ENCODE data around the gene ARHGAP40. TPM values are rescaled to one million over a fixed set of nuclear protein-coding genes. Genes with fewer than 3 reads are reported as not detected.

Gene ARHGAP40
- total and polyA plus RNA-seq, 2 donors (not counting 3 experiments of a cell fraction or from before 2014, with no cell fraction given), result 0.18 to 0.20 TPM

DNA sequence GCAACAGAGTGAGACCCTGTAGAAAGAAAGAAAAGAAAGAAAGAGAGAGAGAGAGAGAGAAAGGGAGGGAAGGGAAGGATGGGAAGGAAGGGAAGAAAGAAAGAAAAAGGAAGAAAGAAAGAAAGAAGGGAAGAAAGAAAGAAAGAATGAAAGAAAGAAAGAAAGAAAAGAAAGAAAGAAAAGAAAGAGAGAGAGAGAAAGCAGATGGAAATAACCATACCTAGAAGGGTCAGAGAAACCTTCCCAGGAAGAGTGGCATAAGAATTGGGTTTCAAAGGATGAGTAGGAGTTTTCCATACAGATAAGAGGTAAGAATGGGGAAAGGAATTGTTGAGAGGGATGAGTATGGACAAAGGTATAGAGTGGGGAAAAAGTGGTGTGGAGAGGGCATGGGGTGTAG is 68.1 kb downstream of the ARHGAP40 start:
- dilution Hi-C loops (cut with MboI; ENCODE audit: extremely low pct_ligation_motif_present, low sequenced_read_pairs), result no loop called here
- ChIA-PET CTCF (no interaction called here), POLR2A (no interaction called here)
- H3K4me1 ChIP-seq (ENCODE audit: control insufficient read depth, extremely low read depth, insufficient read depth, low read length), result peaks cover 11% of the 10 kb centered on the region
- no peak overlapping the region for H3K27ac ChIP-seq (ENCODE audit: insufficient read depth, low read depth, low read length)
- no peaks in the 10 kb centered on the region for H3K9me3 ChIP-seq (replicated peaks; ENCODE audit: control insufficient read depth, insufficient read depth, low read length)
- no peak for TF ChIP-seq EZH2 (IDR thresholded peaks at IDR 0.05; ENCODE audit: borderline replicate concordance, low read depth, low read length, severe bottlenecking)
- TF ChIP-seq JUN (IDR thresholded peaks at IDR 0.05; ENCODE audit: borderline replicate concordance, insufficient read depth, insufficient read length, low read depth), result no peak
- TF ChIP-seq, protein P1, sequence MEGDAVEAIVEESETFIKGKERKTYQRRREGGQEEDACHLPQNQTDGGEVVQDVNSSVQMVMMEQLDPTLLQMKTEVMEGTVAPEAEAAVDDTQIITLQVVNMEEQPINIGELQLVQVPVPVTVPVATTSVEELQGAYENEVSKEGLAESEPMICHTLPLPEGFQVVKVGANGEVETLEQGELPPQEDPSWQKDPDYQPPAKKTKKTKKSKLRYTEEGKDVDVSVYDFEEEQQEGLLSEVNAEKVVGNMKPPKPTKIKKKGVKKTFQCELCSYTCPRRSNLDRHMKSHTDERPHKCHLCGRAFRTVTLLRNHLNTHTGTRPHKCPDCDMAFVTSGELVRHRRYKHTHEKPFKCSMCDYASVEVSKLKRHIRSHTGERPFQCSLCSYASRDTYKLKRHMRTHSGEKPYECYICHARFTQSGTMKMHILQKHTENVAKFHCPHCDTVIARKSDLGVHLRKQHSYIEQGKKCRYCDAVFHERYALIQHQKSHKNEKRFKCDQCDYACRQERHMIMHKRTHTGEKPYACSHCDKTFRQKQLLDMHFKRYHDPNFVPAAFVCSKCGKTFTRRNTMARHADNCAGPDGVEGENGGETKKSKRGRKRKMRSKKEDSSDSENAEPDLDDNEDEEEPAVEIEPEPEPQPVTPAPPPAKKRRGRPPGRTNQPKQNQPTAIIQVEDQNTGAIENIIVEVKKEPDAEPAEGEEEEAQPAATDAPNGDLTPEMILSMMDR (IDR thresholded peaks at IDR 0.05; ENCODE audit: extremely low read depth in 1 of 2, insufficient read depth in 1 of 2, low read depth in 1 of 2, low read length in 2 of 2), result no peak
- TF ChIP-seq POLR2AphosphoS5 (IDR thresholded peaks at IDR 0.05; ENCODE audit: insufficient read depth, low read depth, low read length), result no peak
- no peak for TF ChIP-seq POLR2A (IDR thresholded peaks at IDR 0.05; ENCODE audit: low read depth, low read length)
- TF ChIP-seq, protein P2, sequence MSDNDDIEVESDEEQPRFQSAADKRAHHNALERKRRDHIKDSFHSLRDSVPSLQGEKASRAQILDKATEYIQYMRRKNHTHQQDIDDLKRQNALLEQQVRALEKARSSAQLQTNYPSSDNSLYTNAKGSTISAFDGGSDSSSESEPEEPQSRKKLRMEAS (IDR thresholded peaks at IDR 0.05; ENCODE audit: insufficient read depth, insufficient read length), result no peak
- TF ChIP-seq MYC (IDR thresholded peaks at IDR 0.05; ENCODE audit: low read depth, low read length), result no peak
- no peak for TF ChIP-seq GATA2 (IDR thresholded peaks at IDR 0.05; ENCODE audit: insufficient read depth, insufficient read length, low read depth, low read length)
- TF ChIP-seq FOS (IDR thresholded peaks at IDR 0.05; ENCODE audit: borderline replicate concordance, insufficient read depth, low read length), result no peak
- BruUV-seq (replicated peaks), result no TSS peak
- H3K4me2 ChIP-seq (ENCODE audit: insufficient read depth, low read length), result no peak overlapping the region
- no peaks in the 10 kb centered on the region for H3K79me2 ChIP-seq (ENCODE audit: control insufficient read depth, insufficient read depth, low read length)
- H3K9me1 ChIP-seq (replicated peaks; ENCODE audit: control insufficient read depth, extremely low read depth, insufficient read depth, low read length), result no peaks in the 10 kb centered on the region
- no peaks in the 10 kb centered on the region for H4K20me1 ChIP-seq (replicated peaks; ENCODE audit: control insufficient read depth, extremely low read depth, insufficient read depth, low read length)
- no peak for DNase-seq (ENCODE audit: low read depth, low spot score)
- no peak overlapping the region for H3K9ac ChIP-seq (replicated peaks; ENCODE audit: extremely low read depth, insufficient read depth, low read length)
- H3K4me3 ChIP-seq (replicated peaks in 1 of 3; ENCODE audit: insufficient read depth in 1 of 3, low read depth in 1 of 3, low read length in 3 of 3), result no peak overlapping the region
- no peak for FAIRE-seq
- intact Hi-C loops (cut with micrococcal nuclease), result no loop called here
- no peak overlapping the region for H2AFZ ChIP-seq (ENCODE audit: low read depth, low read length)
- peaks cover 4 to 12% of the 10 kb centered on the region in 2 experiments for H3K27me3 ChIP-seq (ENCODE audit: control insufficient read depth in 2 of 2, insufficient read depth in 2 of 2, low read length in 2 of 2)
- no peaks in the 10 kb centered on the region for H3K36me3 ChIP-seq (ENCODE audit: control insufficient read depth in 2 of 2, extremely low read depth in 1 of 2, insufficient read depth in 2 of 2, low read length in 2 of 2)

Data from endothelial cell of umbilical vein (primary cell).